GM12892 (cell line): ENCODE measurements around the gene PNPLA6.

Experiments used
- POLR2A ChIP-seq: IDR thresholded peaks from 2 replicates; pipeline ENCODE4 v1.6.1; 2011; ENCODE audit warnings: low read depth, low read length, control low read depth
- POLR2AphosphoS5 ChIP-seq: IDR thresholded peaks from 2 replicates; pipeline ENCODE4 v1.6.1; 2011; ENCODE audit warnings: low read depth, low read length, control low read depth
- TAF1 ChIP-seq: IDR thresholded peaks from 2 replicates; pipeline ENCODE4 v1.6.1; 2011; ENCODE audit warnings: low read depth, mild to moderate bottlenecking, control low read depth, low read length, borderline replicate concordance

DNA sequence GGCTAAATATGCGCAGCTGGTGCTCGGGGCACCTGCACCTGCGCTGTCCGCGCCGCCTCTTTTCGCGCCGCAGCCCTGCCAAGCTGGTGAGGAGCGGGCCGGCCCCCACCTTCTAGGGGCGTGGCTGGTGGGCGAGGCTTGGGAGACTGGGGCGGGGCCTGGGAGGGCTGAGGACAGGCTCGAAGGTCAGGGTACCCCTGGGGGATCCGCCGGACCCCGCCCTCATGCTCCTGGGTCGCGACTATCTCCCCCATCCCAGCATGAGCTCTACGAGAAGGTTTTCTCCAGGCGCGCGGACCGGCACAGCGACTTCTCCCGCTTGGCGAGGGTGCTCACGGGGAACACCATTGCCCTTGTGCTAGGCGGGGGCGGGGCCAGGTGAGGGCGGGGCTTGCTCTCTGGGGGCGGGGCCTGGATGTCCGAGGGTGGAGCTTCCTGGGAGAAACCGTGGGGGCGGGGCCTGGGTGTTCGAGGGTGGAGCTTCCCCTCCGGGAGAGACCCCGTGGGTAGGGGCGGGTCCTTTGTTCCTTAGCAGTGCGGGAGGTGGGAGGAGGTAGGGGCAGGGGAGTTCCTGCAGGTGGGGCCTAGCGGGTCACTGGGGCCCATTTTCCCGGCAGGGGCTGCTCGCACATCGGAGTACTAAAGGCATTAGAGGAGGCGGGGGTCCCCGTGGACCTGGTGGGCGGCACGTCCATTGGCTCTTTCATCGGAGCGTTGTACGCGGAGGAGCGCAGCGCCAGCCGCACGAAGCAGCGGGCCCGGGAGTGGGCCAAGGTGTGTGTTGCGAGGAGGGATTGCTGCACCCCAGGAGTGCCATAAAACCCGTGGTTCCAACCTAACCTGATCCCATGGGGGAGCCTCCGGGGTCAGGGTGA lies 19.7 kb downstream of the PNPLA6 start:
- TF ChIP-seq POLR2AphosphoS5 (no peak), POLR2A (no peak), TAF1 (no peak)
